Thoracic aorta (tissue), 2 donors: ENCODE results near the gene NEGR1. TPM values are rescaled to one million over a fixed set of nuclear protein-coding genes. Genes with fewer than 3 reads are reported as not detected.

Source experiments
- ATAC-seq: fragments of 150-250 bp; one replicate; pipeline ENCODE4 v1.8.0; 2017; ENCODE audit warnings: low read depth; ENCODE audit not compliant: insufficient number of reproducible peaks, low FRiP score
- DNase-seq: peaks from one replicate; pipeline ENCODE4 v3.0.0-alpha.2; 2020; ENCODE audit warnings: low spot score
- H3K27ac ChIP-seq, 2 donors: fragments of 200-600 bp; sonication (generic); 1 replicate in 1 of 2; 2 replicates in 1 of 2; pipeline ENCODE4 v1.5.1; 2016; ENCODE audit warnings: mild to moderate bottlenecking in 2 of 2, moderate library complexity in 2 of 2
- H3K27me3 ChIP-seq: fragments of 200-600 bp; sonication (generic); replicated peaks from 2 replicates; pipeline ENCODE4 v1.6.0; 2016; ENCODE audit warnings: mild to moderate bottlenecking; ENCODE audit not compliant: insufficient read depth
- H3K36me3 ChIP-seq: fragments of 200-600 bp; sonication (generic); one replicate; pipeline ENCODE4 v1.5.1; 2016
- H3K4me1 ChIP-seq, 2 donors: fragments of 200-600 bp; sonication (generic); 1 replicate in 1 of 2; 2 replicates in 1 of 2; pipeline versions ENCODE4 v1.5.1 to v1.6.0; 2016; ENCODE audit warnings: low read depth in 2 of 2, mild to moderate bottlenecking in 1 of 2; ENCODE audit not compliant: control insufficient read depth in 1 of 2
- H3K4me3 ChIP-seq: fragments of 200-600 bp; sonication (generic); 2 replicates; pipeline ENCODE4 v1.5.1; 2016; ENCODE audit warnings: mild to moderate bottlenecking
- H3K9me3 ChIP-seq: fragments of 200-600 bp; sonication (generic); 2 replicates; pipeline ENCODE4 v1.5.1; 2016
- CTCF ChIP-seq: fragments of 200-600 bp; sonication (generic); IDR thresholded peaks from one replicate; pipeline ENCODE4 v1.5.1; 2019; ENCODE audit warnings: antibody characterized with exemption
- total RNA-seq, 2 donors: library from RNA; depleted of rRNA; stranded (reverse); fragments of >200 nt; gene quantifications; one replicate each; pipeline versions ENCODE4 v1.1.0 to v1.2.3, GENCODE V29; 2016

Gene NEGR1
- total RNA-seq, 2 donors from 2014 or later: 10.4 to 14.4 TPM

DNA sequence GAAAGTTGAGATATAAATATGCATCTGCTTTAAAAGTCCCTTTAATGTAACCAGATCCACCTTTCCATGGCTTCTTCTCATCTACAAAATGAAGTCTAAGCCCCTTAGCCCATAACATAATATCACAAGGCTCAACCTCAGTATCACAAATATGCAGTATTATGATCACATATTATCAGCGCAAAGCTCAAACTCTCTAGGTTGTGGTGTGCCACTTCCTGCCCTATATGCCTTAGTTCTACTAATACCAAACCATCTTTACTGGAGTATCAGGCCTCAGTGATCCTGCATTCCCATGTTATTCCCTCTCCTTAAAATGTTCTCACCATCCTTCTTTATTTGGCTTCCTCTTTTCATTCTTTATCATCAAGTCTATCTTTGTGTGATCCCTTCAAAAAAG, 301.8 kb downstream of the NEGR1 start:
- no peak for ATAC-seq
- H3K27me3 ChIP-seq: no peaks in the 10 kb centered on the region
- H3K9me3 ChIP-seq: no peaks in the 10 kb centered on the region

GRCh38 chr1:71979882-71980281, 302.5 kb downstream of the NEGR1 start:
- no peak for DNase-seq
- Histone ChIP-seq H3K36me3 (no peaks in the 10 kb centered on the region), H3K9me3 (no peaks in the 10 kb centered on the region), H3K27ac (no peak overlapping the region), H3K4me3 (no peak overlapping the region), H3K27me3 (no peaks in the 10 kb centered on the region), H3K4me1 (no peaks in the 10 kb centered on the region)
- no peak for ATAC-seq
- TF ChIP-seq CTCF: no peak

More for the DNA sequence above, 301.8 kb downstream of the NEGR1 start:
- no peak for DNase-seq
- no peak for TF ChIP-seq CTCF
- H3K4me1 ChIP-seq: no peaks in the 10 kb centered on the region
- no peaks in the 10 kb centered on the region for H3K36me3 ChIP-seq
- H3K4me3 ChIP-seq: no peak overlapping the region
- H3K27ac ChIP-seq: no peak overlapping the region

DNA sequence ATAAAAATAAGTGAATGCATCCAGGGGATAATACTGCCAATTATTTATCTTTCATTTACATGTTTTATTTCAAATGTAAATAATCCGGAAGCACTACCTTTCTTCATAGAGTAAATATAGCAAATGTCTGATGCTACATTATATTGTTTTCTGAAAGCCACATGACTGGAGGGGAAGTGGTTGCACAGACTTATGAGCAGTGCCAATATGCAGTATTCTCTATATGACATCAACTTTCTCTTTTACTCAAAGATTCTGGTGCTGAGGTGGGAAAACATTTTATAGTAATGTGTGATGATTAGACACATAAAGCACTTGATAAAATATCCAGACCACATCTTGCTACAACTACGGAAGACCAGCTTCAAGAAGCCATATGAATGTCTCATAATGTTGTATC, 314.7 kb downstream of the NEGR1 start:
- no peak for DNase-seq
- TF ChIP-seq CTCF: no peak
- ATAC-seq: no peak
- no peaks in the 10 kb centered on the region for H3K27me3 ChIP-seq
- no peak overlapping the region for H3K27ac ChIP-seq
- no peaks in the 10 kb centered on the region for H3K9me3 ChIP-seq
- no peak overlapping the region for H3K4me3 ChIP-seq
- no peaks in the 10 kb centered on the region for H3K36me3 ChIP-seq
- no peaks in the 10 kb centered on the region for H3K4me1 ChIP-seq

GRCh38 chr1:71964188-71964587, 318.2 kb downstream of the NEGR1 start:
- no peaks in the 10 kb centered on the region for H3K36me3 ChIP-seq
- DNase-seq (no peak), ATAC-seq (no peak)
- TF ChIP-seq CTCF: no peak
- H3K27me3 ChIP-seq: no peaks in the 10 kb centered on the region
- H3K9me3 ChIP-seq: no peaks in the 10 kb centered on the region
- H3K4me1 ChIP-seq: no peaks in the 10 kb centered on the region
- H3K27ac ChIP-seq: no peak overlapping the region
- H3K4me3 ChIP-seq: no peak overlapping the region

GRCh38 chr1:71956613-71957285, 325.6 kb downstream of the NEGR1 start:
- H3K27ac ChIP-seq: no peak overlapping the region
- DNase-seq (no peak), ATAC-seq (no peak)
- H3K36me3 ChIP-seq: no peaks in the 10 kb centered on the region
- peak overlapping the region; percentile 6 for H3K4me3 ChIP-seq
- H3K27me3 ChIP-seq: no peaks in the 10 kb centered on the region
- peaks cover 0 to 4% of the 10 kb centered on the region in 2 donors for H3K4me1 ChIP-seq
- TF ChIP-seq CTCF: no peak
- H3K9me3 ChIP-seq: no peaks in the 10 kb centered on the region
